GM12873 (cell line): ENCODE data around the gene PLPPR1.

Experiments
- TF ChIP-seq, protein P1 (sequence below): IDR thresholded peaks from 2 replicates; pipeline ENCODE4 v1.5.1; 2012; ENCODE audit warnings: low read depth, mild to moderate bottlenecking, moderate library complexity, low read length, control low read depth; ENCODE audit not compliant: insufficient read depth; ENCODE audit errors: missing control alignments

The PLPPR1 gene

DNA sequence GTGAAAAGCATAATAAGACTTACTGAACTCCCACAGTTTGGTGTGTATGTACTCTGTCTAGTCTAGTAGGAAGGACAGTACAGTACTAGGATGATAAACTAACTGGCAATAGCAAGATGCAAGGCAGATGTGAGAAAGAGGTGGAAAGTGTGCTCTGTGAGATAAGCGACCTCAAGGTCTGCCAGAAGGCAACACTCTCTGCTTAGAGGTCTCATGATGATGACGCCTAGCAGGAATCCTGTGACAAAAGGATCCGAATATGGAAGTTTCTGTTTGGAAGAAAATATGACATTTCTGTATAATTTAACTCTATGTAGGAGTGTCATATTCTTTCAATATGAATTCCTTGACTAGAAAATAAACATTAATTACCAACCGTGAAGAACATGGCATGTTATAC is 112.2 kb downstream of the PLPPR1 start:
- TF ChIP-seq, protein P1, sequence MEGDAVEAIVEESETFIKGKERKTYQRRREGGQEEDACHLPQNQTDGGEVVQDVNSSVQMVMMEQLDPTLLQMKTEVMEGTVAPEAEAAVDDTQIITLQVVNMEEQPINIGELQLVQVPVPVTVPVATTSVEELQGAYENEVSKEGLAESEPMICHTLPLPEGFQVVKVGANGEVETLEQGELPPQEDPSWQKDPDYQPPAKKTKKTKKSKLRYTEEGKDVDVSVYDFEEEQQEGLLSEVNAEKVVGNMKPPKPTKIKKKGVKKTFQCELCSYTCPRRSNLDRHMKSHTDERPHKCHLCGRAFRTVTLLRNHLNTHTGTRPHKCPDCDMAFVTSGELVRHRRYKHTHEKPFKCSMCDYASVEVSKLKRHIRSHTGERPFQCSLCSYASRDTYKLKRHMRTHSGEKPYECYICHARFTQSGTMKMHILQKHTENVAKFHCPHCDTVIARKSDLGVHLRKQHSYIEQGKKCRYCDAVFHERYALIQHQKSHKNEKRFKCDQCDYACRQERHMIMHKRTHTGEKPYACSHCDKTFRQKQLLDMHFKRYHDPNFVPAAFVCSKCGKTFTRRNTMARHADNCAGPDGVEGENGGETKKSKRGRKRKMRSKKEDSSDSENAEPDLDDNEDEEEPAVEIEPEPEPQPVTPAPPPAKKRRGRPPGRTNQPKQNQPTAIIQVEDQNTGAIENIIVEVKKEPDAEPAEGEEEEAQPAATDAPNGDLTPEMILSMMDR, result no peak

DNA sequence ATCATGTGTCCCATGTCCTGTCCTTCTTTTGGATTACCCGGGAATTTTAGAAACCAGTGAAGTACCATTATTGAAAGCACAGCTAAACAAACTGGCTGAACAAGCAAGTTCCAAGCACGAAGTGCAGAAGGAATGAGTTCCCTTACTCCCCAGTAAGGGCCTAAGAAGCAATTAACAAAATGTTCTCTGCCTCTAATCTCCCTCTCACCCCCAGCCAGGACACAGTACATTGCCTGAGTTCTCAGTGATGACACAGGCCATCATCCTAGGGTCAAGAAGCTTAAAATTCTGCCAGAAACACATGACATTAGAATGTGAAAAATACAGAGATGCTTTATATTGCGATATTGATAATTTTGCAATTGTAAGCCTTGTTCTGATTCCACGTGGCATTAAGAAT is 118.0 kb downstream of the PLPPR1 start:
- TF ChIP-seq, protein P1, result no peak

DNA sequence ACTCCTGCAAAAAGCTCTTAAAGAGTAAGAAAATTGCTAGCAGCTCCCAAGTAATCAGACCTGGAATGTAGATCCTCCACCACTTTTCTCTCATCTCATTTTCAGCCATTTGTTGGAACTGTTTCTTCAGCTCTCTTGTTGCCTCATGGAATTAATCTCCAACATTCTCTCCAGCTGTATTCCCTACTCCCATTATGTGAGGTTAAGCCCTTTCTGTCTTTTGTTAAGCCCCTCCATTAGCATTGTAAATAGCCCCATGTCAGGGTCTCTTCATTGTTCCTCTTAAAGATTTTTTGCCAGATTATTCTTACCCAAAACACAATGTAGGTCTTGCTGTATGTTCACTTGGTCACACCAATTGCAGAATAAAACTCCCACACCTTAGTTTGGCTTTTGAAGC is 119.8 kb downstream of the PLPPR1 start:
- TF ChIP-seq, protein P1, result no peak

DNA sequence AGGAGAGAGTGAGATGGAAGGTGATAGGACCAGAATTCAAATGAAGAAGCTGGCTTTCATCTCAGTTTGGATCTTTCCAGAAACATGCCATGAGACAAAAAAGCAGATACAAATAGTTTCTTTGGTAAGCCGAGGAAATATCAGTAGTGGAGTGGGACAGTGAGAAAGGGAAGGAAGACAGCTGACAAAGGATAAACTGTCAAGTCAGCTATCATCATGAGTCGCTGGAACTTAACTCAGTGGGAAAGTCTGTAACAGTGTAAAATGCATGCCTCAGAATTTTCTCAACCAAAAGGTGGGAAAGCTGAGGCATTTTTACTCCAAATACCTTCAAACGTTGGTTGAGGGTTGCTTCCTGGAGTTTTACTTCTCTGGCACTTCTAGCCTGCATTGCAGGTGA is 129.8 kb downstream of the PLPPR1 start:
- TF ChIP-seq, protein P1, result no peak

DNA sequence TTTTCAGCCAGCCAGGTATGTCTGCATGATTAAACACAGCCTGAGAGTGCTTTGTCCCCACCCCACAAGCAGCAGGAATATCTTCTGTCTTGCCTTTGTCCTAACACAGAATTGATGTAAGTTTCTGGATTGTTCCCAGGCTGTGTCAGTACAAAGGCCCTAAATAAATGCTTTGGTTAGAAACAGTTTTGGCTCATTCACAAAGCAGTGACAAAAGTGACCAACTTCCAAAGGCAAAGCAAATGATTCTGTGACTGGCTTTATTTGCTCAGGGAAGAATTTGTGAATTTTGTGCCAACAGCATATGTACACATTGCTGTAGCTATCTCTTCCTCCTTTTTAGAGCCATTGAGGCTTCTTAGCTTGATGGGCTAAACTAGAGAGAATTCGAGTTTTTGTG is 133.7 kb downstream of the PLPPR1 start:
- TF ChIP-seq, protein P1, result no peak

DNA sequence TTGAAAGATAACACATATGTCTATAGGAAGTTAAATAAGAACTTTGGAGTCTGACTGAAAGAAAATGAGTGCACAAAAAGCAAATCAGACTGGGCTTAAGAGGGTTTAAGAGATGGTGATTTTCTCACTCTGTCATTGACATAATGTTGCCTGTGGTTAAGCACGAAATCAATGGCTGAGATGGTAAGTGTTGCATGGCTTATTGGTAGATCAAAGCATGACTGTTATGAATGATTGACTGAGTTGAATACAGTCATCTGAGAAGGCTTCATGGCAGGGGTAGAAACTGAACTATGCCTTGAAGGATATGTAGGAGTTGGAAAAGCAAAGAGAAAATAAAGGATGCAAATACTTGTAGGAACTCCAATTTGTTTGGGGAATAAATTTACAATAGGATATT is 136.6 kb downstream of the PLPPR1 start:
- TF ChIP-seq, protein P1, result no peak

DNA sequence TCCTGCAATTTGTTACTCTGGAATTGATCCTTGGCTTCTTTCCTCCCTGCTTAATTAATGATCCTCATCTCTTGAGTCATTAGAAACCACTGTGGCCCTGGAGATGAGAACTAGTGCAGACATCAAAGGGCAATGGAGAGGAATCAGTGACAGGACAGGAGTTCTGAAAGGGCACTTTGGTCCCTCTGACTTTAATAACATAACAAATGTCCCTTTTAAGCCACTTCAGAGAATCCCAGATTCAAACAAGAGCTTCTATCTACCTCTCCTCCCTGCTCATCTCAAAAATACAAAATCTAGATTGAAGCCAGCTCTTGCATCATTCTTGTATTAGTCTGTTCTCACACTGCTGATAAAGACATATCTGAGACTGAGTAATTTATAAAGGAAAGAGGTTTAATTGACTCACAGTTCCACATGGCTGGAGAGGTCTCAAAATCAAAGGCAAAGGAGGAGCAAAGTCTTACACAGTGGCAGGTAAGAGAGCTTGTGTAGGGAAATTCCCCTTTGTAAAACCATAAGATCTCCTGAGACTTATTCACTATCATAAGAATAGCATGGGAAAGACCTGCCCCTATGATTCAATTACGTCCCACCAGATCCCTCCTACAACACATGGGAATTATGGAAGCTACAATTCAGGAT is 139.1 kb downstream of the PLPPR1 start:
- TF ChIP-seq, protein P1, result no peak
